Endothelial cell of umbilical vein (primary cell): Measurements from ENCODE around the gene OR2W3. TPM values are rescaled to one million over a fixed set of nuclear protein-coding genes. Genes with fewer than 3 reads are reported as not detected.

Experiments
- BruUV-seq: library from RNA; stranded (reverse); fragments of 400-500 nt; replicated peaks from 2 replicates; lab custom pipeline; 2021; lab: Mats Ljungman, UMichigan
- CTCF ChIA-PET: fragments of 300-600, 350-600 bp; sonication (Branson Sonifier 250); formaldehyde crosslinking; loops from one replicate; lab custom pipeline; 2021; ENCODE audit warnings: antibody characterized with exemption, inconsistent platforms; lab: Charles Lee
- POLR2A ChIA-PET: fragments of 300-600, 350-600 bp; sonication (Branson Sonifier 250); formaldehyde crosslinking; loops from one replicate; lab custom pipeline; 2021; ENCODE audit warnings: antibody characterized with exemption, inconsistent platforms; lab: Charles Lee
- DNase-seq: peaks from one replicate; pipeline ENCODE4 v3.0.0-alpha.2; 2011; ENCODE audit warnings: low read depth, low spot score
- FAIRE-seq: peaks from 2 replicates; lab custom pipeline; 2011; peaks lifted over from hg19 to GRCh38; lab: Jason Lieb, UNC
- H2AFZ ChIP-seq: 2 replicates; pipeline ENCODE4 v1.6.0; 2012; ENCODE audit warnings: low read depth, low read length, control low read depth, inconsistent platforms
- H3K27ac ChIP-seq: 2 replicates; pipeline ENCODE4 v1.5.1; 2011; ENCODE audit warnings: low read depth, mild to moderate bottlenecking, control low read depth, low read length, moderate library complexity; ENCODE audit not compliant: insufficient read depth
- H3K27me3 ChIP-seq, 2 experiments: 2 replicates each; pipeline versions ENCODE4 v1.6.0 to v1.6.1; 2011; ENCODE audit warnings: low read length in 2 of 2, mixed read lengths in 1 of 2; ENCODE audit not compliant: control insufficient read depth in 2 of 2, insufficient read depth in 2 of 2
- H3K36me3 ChIP-seq, 2 experiments: 2 replicates in 1 of 2; 3 replicates in 1 of 2; pipeline ENCODE4 v1.5.1; 2011; ENCODE audit warnings: low read length in 2 of 2, mild to moderate bottlenecking in 1 of 2, moderate library complexity in 1 of 2; ENCODE audit not compliant: control insufficient read depth in 2 of 2, insufficient read depth in 2 of 2; ENCODE audit errors: extremely low read depth in 1 of 2
- H3K4me1 ChIP-seq: 3 replicates; pipeline ENCODE4 v1.5.1; 2011; ENCODE audit warnings: mild to moderate bottlenecking, low read length; ENCODE audit not compliant: control insufficient read depth, insufficient read depth; ENCODE audit errors: extremely low read depth
- H3K4me2 ChIP-seq: 2 replicates; pipeline ENCODE4 v1.6.1; 2011; ENCODE audit warnings: low read length, control low read depth, mixed read lengths; ENCODE audit not compliant: insufficient read depth
- H3K4me3 ChIP-seq, 3 experiments: fragments of 200-600 bp in 1 of 3; sonication (generic), shearing (Covaris generic) in 1 of 3; replicated peaks in 1 of 3; 2 replicates each; pipeline ENCODE4 v1.5.1; 2011 to 2016; ENCODE audit warnings: control low read depth in 3 of 3, low read length in 3 of 3, mild to moderate bottlenecking in 2 of 3, inconsistent platforms in 1 of 3, low read depth in 1 of 3, moderate library complexity in 1 of 3; ENCODE audit not compliant: insufficient read depth in 1 of 3
- H3K79me2 ChIP-seq: 2 replicates; pipeline ENCODE4 v1.6.0; 2012; ENCODE audit warnings: low read length, inconsistent platforms; ENCODE audit not compliant: control insufficient read depth, insufficient read depth
- H3K9ac ChIP-seq: replicated peaks from 2 replicates; pipeline ENCODE3; 2011; ENCODE audit warnings: low read length, control low read depth; ENCODE audit not compliant: insufficient read depth; ENCODE audit errors: extremely low read depth
- H3K9me1 ChIP-seq: replicated peaks from 3 replicates; pipeline ENCODE4 v1.6.0; 2011; ENCODE audit warnings: mild to moderate bottlenecking, low read length; ENCODE audit not compliant: control insufficient read depth, insufficient read depth; ENCODE audit errors: extremely low read depth
- H3K9me3 ChIP-seq: replicated peaks from 2 replicates; pipeline ENCODE4 v1.5.1; 2012; ENCODE audit warnings: low read length, inconsistent platforms; ENCODE audit not compliant: control insufficient read depth, insufficient read depth
- H4K20me1 ChIP-seq: replicated peaks from 2 replicates; pipeline ENCODE3; 2011; ENCODE audit warnings: mild to moderate bottlenecking, low read length; ENCODE audit not compliant: control insufficient read depth, insufficient read depth; ENCODE audit errors: extremely low read depth
- EZH2 ChIP-seq: IDR thresholded peaks from 2 replicates; pipeline ENCODE4 v1.6.1; 2012; ENCODE audit warnings: borderline replicate concordance, low read depth, mild to moderate bottlenecking, moderate library complexity, low read length, inconsistent platforms; ENCODE audit not compliant: severe bottlenecking
- FOS ChIP-seq: IDR thresholded peaks from 2 replicates; pipeline ENCODE4 v1.6.1; 2011; ENCODE audit warnings: mild to moderate bottlenecking, low read length, moderate library complexity, borderline replicate concordance; ENCODE audit not compliant: insufficient read depth
- GATA2 ChIP-seq: IDR thresholded peaks from 2 replicates; pipeline ENCODE4 v1.7.0; 2011; ENCODE audit warnings: low read depth, mild to moderate bottlenecking, moderate library complexity, mixed read lengths, low read length; ENCODE audit not compliant: insufficient read length, insufficient read depth
- JUN ChIP-seq: IDR thresholded peaks from 2 replicates; pipeline ENCODE4 v1.6.1; 2011; ENCODE audit warnings: borderline replicate concordance, low read depth; ENCODE audit not compliant: insufficient read length, insufficient read depth
- MYC ChIP-seq: IDR thresholded peaks from one replicate; pipeline ENCODE4 v1.6.1; 2011; ENCODE audit warnings: mild to moderate bottlenecking, low read depth, low read length
- POLR2A ChIP-seq: IDR thresholded peaks from 2 replicates; pipeline ENCODE4 v1.6.1; 2012; ENCODE audit warnings: low read depth, mild to moderate bottlenecking, control low read depth, low read length
- POLR2AphosphoS5 ChIP-seq: IDR thresholded peaks from 2 replicates; pipeline ENCODE4 v1.6.1; 2012; ENCODE audit warnings: low read depth, mild to moderate bottlenecking, control low read depth, low read length, moderate library complexity; ENCODE audit not compliant: insufficient read depth
- dilution Hi-C: fragments of 300-500 bp; cut with MboI; formaldehyde crosslinking; loops from one replicate; pipeline ENCODE4 v1.15.0; 2019; ENCODE audit warnings: low sequenced_read_pairs; ENCODE audit not compliant: extremely low pct_ligation_motif_present
- intact Hi-C: fragments of 100-400 bp; cut with micrococcal nuclease; formaldehyde crosslinking; loops from one replicate; pipeline ENCODE4 v1.10.0; 2022
- polyA plus RNA-seq, 4 experiments: library from polyadenylated mRNA; depleted of rRNA in 3 of 4; stranded (reverse) in 3 of 4; unstranded in 1 of 4; fragments of >200 nt; gene quantifications; 2 replicates each; pipeline versions ENCODE4 v1.2.1 to v1.2.3, GENCODE V29; 2011 to 2012; ENCODE audit warnings: missing spikeins in 1 of 4
- total RNA-seq: library from RNA; stranded (reverse); gene quantifications from 2 replicates; pipeline ENCODE4 v1.2.3, GENCODE V29; 2021
- TF ChIP-seq, protein P1 (sequence below), 2 donors: IDR thresholded peaks; 1 replicate in 1 of 2; 2 replicates in 1 of 2; pipeline ENCODE4 v1.5.1; 2011; ENCODE audit warnings: low read length in 2 of 2, mild to moderate bottlenecking in 2 of 2, moderate library complexity in 2 of 2, control low read depth in 1 of 2, inconsistent platforms in 1 of 2, low read depth in 1 of 2; ENCODE audit not compliant: insufficient read depth in 1 of 2; ENCODE audit errors: extremely low read depth in 1 of 2
- TF ChIP-seq, protein P2 (sequence below): IDR thresholded peaks from 2 replicates; pipeline ENCODE4 v1.6.1; 2011; ENCODE audit not compliant: insufficient read depth, insufficient read length

Gene OR2W3
- total and polyA plus RNA-seq, 2 donors (not counting 3 experiments of a cell fraction or from before 2014, with no cell fraction given): not detected

DNA sequence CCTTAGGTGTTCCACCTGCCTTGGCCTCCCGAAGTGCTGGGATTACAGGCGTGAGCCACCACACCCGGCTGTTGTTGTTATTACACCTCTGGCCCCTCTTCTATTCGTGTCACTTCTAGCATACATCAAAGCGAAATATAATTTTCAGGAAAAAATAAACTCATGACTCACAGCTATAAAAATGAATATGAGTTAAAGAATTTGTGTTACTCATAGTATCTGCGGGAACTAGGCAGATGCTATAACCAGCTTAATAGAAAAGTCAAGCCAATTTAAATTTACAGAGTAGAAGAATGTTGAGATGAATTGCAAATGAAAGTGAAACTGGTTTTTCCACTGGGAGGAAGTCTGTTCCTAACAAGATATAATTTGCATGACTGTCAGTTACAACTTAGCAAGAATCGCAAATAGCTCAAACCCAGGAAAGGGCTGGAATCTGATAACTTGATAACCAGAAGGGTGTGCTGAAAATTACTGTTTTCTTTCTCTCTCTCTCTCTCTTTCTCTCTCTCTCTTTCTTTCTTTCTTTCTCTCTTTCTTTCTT lies 11.2 kb downstream of the OR2W3 start:
- dilution Hi-C loops: no loop called here

DNA sequence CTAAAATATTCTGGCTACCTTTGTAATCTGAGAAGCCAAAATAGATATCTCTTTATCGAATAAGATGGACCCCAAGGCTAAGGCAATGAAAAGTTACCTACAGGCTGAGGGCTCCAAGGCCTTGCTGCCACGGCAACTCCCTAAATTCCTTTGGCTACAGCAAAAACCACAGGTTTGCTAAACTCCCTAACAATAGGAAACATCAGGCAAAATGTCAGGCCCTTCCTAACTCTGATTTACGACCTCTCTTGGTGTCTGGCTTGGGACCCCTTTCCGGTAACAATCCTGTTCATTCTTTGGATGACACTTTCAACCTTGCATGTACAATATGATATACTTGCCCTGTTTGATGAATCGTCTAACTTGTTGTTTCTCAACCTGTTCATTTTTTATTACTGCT lies 13.4 kb downstream of the OR2W3 start:
- no peak for FAIRE-seq
- ChIA-PET CTCF (no interaction called here), POLR2A (no interaction called here)
- no peak overlapping the region for H2AFZ ChIP-seq
- H3K4me1 ChIP-seq: no peaks in the 10 kb centered on the region
- no peak overlapping the region for H3K9ac ChIP-seq
- H3K4me3 ChIP-seq: no peak overlapping the region
- dilution Hi-C loops: no loop called here
- DNase-seq: no peak
- TF ChIP-seq POLR2AphosphoS5 (no peak), JUN (no peak), POLR2A (no peak), FOS (no peak), GATA2 (no peak), EZH2 (no peak), MYC (no peak)
- TF ChIP-seq, protein P1, sequence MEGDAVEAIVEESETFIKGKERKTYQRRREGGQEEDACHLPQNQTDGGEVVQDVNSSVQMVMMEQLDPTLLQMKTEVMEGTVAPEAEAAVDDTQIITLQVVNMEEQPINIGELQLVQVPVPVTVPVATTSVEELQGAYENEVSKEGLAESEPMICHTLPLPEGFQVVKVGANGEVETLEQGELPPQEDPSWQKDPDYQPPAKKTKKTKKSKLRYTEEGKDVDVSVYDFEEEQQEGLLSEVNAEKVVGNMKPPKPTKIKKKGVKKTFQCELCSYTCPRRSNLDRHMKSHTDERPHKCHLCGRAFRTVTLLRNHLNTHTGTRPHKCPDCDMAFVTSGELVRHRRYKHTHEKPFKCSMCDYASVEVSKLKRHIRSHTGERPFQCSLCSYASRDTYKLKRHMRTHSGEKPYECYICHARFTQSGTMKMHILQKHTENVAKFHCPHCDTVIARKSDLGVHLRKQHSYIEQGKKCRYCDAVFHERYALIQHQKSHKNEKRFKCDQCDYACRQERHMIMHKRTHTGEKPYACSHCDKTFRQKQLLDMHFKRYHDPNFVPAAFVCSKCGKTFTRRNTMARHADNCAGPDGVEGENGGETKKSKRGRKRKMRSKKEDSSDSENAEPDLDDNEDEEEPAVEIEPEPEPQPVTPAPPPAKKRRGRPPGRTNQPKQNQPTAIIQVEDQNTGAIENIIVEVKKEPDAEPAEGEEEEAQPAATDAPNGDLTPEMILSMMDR (IDR thresholded peaks at IDR 0.05; ENCODE audit: extremely low read depth in 1 of 2, insufficient read depth in 1 of 2, low read depth in 1 of 2, low read length in 2 of 2): no peak
- TF ChIP-seq, protein P2, sequence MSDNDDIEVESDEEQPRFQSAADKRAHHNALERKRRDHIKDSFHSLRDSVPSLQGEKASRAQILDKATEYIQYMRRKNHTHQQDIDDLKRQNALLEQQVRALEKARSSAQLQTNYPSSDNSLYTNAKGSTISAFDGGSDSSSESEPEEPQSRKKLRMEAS: no peak
- H3K4me2 ChIP-seq: no peak overlapping the region
- intact Hi-C loops: no loop called here
- peaks cover 4% of the 10 kb centered on the region for H3K9me3 ChIP-seq
- H3K36me3 ChIP-seq: no peaks in the 10 kb centered on the region
- H4K20me1 ChIP-seq: no peaks in the 10 kb centered on the region
- H3K27me3 ChIP-seq: no peaks in the 10 kb centered on the region
- H3K27ac ChIP-seq: no peak overlapping the region
- H3K79me2 ChIP-seq: no peaks in the 10 kb centered on the region
- no peaks in the 10 kb centered on the region for H3K9me1 ChIP-seq
- BruUV-seq: no TSS peak

More for the DNA sequence above, 11.2 kb downstream of the OR2W3 start:
- Histone ChIP-seq H3K4me1 (no peaks in the 10 kb centered on the region), H3K4me2 (no peak overlapping the region), H3K9me3 (peaks cover 4% of the 10 kb centered on the region), H3K36me3 (no peaks in the 10 kb centered on the region), H3K4me3 (no peak overlapping the region), H2AFZ (no peak overlapping the region), H4K20me1 (no peaks in the 10 kb centered on the region), H3K27me3 (no peaks in the 10 kb centered on the region), H3K9ac (no peak overlapping the region), H3K9me1 (no peaks in the 10 kb centered on the region), H3K79me2 (no peaks in the 10 kb centered on the region), H3K27ac (no peak overlapping the region)
- intact Hi-C loops: no loop called here
- ChIA-PET POLR2A (interaction anchor here (0.6 kb wide), 1 partner anchor 815 kb away, joined by 9 read pairs; no protein-coding TSS in a partner anchor), CTCF (no interaction called here)
- DNase-seq (peak; percentile 21), FAIRE-seq (no peak)
- BruUV-seq: no TSS peak
- TF ChIP-seq, protein P1 (IDR thresholded peaks at IDR 0.05; ENCODE audit: extremely low read depth in 1 of 2, insufficient read depth in 1 of 2, low read depth in 1 of 2, low read length in 2 of 2): no peak
- TF ChIP-seq POLR2AphosphoS5: no peak
- no peak for TF ChIP-seq EZH2
- no peak for TF ChIP-seq GATA2
